ENCODE results near the gene XCR1. TPM values are rescaled to one million over a fixed set of nuclear protein-coding genes. Genes with fewer than 3 reads are reported as not detected.

Gene XCR1
- total and polyA plus RNA-seq, 9 of the 15 experiments (the other 6 are each of a cell fraction or from before 2014, with no cell fraction given) = not detected

- Histone ChIP-seq H3K9me3 (replicated peaks; ENCODE audit: control insufficient read depth, insufficient read depth, low read depth, low read length) (no peaks in the 10 kb centered on the region), H3K36me3 (ENCODE audit: control insufficient read depth, insufficient read depth, low read length) (peaks cover 28% of the 10 kb centered on the region), H3K4me1 (replicated peaks in 1 of 2; ENCODE audit: control insufficient read depth in 2 of 2, insufficient read depth in 2 of 2, low read length in 2 of 2) (peaks cover 17 to 51% of the 10 kb centered on the region in 2 experiments), H2AFZ (ENCODE audit: low read depth, low read length) (no peak overlapping the region), H3K9ac (ENCODE audit: insufficient read depth in 1 of 2, low read depth in 2 of 2, low read length in 2 of 2) (no peak overlapping the region), H3K9me1 (ENCODE audit: control insufficient read depth, insufficient read depth, low read length) (peaks cover 17% of the 10 kb centered on the region), H3K27ac (ENCODE audit: extremely low read depth, low read depth, low read length) (no peak overlapping the region), H3K27me3 (ENCODE audit: control insufficient read depth in 2 of 2, insufficient read depth in 2 of 2, low read length in 2 of 2) (no peaks in the 10 kb centered on the region), H3K4me2 (ENCODE audit: insufficient read depth, low read length) (no peak overlapping the region), H4K20me1 (replicated peaks; ENCODE audit: control insufficient read depth, insufficient read depth, low read length) (peaks cover 27% of the 10 kb centered on the region), H3K79me2 (ENCODE audit: control insufficient read depth, insufficient read depth, low read length) (peaks cover 74% of the 10 kb centered on the region), H3K4me3 (no peak overlapping the region)
- no TSS peak for BruUV-seq (replicated peaks)
- ATAC-seq (no peak), DNase-seq (ENCODE audit: extremely low read depth in 1 of 4, low spot score in 3 of 4) (no peak), FAIRE-seq (no peak)
- intact Hi-C loops (cut with micrococcal nuclease) = no loop called here
- ChIA-PET CTCF (ENCODE audit: low intra/inter-chr PET ratio) (no interaction called here), POLR2A (interaction anchor here (0.6 to 1.0 kb wide), 2 partner anchors 20 to 21 kb away, joined by 3 to 4 read pairs; no protein-coding TSS in a partner anchor)
- WGBS (ENCODE audit: insufficient coverage, low coverage, missing lambda C conversion rate) = 75% methylated on average over 2 of the region's 2 CpGs
- TF ChIP-seq TBL1XR1 (IDR thresholded peaks at IDR 0.05; ENCODE audit: low read length in 2 of 2) = no peak
- in situ Hi-C loops (cut with MboI) = no loop called here
Observed at GRCh38 chr3:45988804-45989203, 38.5 kb downstream of the XCR1 start.

GRCh38 chr3:45988362-45988761, 38.9 kb downstream of the XCR1 start:
- FAIRE-seq (peak; percentile 40), ATAC-seq (no peak), DNase-seq (ENCODE audit: extremely low read depth in 1 of 4, low spot score in 3 of 4) (no peak)
- H2AFZ ChIP-seq (ENCODE audit: low read depth, low read length) = no peak overlapping the region
- in situ Hi-C loops (cut with MboI) = no loop called here
- H4K20me1 ChIP-seq (replicated peaks; ENCODE audit: control insufficient read depth, insufficient read depth, low read length) = peaks cover 27% of the 10 kb centered on the region
- intact Hi-C loops (cut with micrococcal nuclease) = no loop called here
- no TSS peak for BruUV-seq (replicated peaks)
- peaks cover 17% of the 10 kb centered on the region for H3K9me1 ChIP-seq (ENCODE audit: control insufficient read depth, insufficient read depth, low read length)
- no peak overlapping the region for H3K9ac ChIP-seq (ENCODE audit: insufficient read depth in 1 of 2, low read depth in 2 of 2, low read length in 2 of 2)
- no peak overlapping the region for H3K4me2 ChIP-seq (ENCODE audit: insufficient read depth, low read length)
- ChIA-PET POLR2A (interaction anchor here (0.6 to 1.3 kb wide), 3 partner anchors 17 to 674 kb away, joined by 3 to 4 read pairs (median 3); no protein-coding TSS in a partner anchor), CTCF (ENCODE audit: low intra/inter-chr PET ratio) (no interaction called here)
- H3K9me3 ChIP-seq (replicated peaks; ENCODE audit: control insufficient read depth, insufficient read depth, low read depth, low read length) = no peaks in the 10 kb centered on the region
- peaks cover 70% of the 10 kb centered on the region for H3K79me2 ChIP-seq (ENCODE audit: control insufficient read depth, insufficient read depth, low read length)
- H3K27me3 ChIP-seq (ENCODE audit: control insufficient read depth in 2 of 2, insufficient read depth in 2 of 2, low read length in 2 of 2) = no peaks in the 10 kb centered on the region
- H3K27ac ChIP-seq (ENCODE audit: extremely low read depth, low read depth, low read length) = no peak overlapping the region
- H3K4me3 ChIP-seq = no peak overlapping the region
- WGBS (ENCODE audit: insufficient coverage, low coverage, missing lambda C conversion rate) = 76% methylated on average over 4 of the region's 4 CpGs
- H3K36me3 ChIP-seq (ENCODE audit: control insufficient read depth, insufficient read depth, low read length) = peaks cover 30% of the 10 kb centered on the region
- H3K4me1 ChIP-seq (replicated peaks in 1 of 2; ENCODE audit: control insufficient read depth in 2 of 2, insufficient read depth in 2 of 2, low read length in 2 of 2) = peaks cover 17 to 46% of the 10 kb centered on the region in 2 experiments
- TF ChIP-seq ZNF780A (CRISPR knock-in tag; IDR thresholded peaks at IDR 0.05) (no peak), ETV6 (IDR thresholded peaks at IDR 0.05; ENCODE audit: borderline replicate concordance in 1 of 2, low read depth in 2 of 2, low read length in 1 of 2) (no peak), ETV6 (CRISPR knock-in tag; IDR thresholded peaks at IDR 0.05; ENCODE audit: borderline replicate concordance) (no peak), NR0B1 (IDR thresholded peaks at IDR 0.05; ENCODE audit: partially characterized antibody) (no peak), ZNF347 (CRISPR knock-in tag; IDR thresholded peaks at IDR 0.05; ENCODE audit: low read depth) (no peak), POLR2H (tag; IDR thresholded peaks at IDR 0.05; ENCODE audit: low read depth) (no peak), ELF2 (CRISPR knock-in tag; IDR thresholded peaks at IDR 0.05) (no peak), PURB (CRISPR knock-in tag; IDR thresholded peaks at IDR 0.05; ENCODE audit: low read depth) (no peak), TRIM25 (IDR thresholded peaks at IDR 0.05; ENCODE audit: borderline replicate concordance) (no peak), GTF2A2 (tag; IDR thresholded peaks at IDR 0.05) (no peak), PKNOX1 (IDR thresholded peaks at IDR 0.05) (no peak), MEF2A (IDR thresholded peaks at IDR 0.05; ENCODE audit: control insufficient read depth, low read depth, low read length) (no peak)

All from K562 (cell line).